ENCODE data around the gene FAM83C.

FAM83C gene

DNA sequence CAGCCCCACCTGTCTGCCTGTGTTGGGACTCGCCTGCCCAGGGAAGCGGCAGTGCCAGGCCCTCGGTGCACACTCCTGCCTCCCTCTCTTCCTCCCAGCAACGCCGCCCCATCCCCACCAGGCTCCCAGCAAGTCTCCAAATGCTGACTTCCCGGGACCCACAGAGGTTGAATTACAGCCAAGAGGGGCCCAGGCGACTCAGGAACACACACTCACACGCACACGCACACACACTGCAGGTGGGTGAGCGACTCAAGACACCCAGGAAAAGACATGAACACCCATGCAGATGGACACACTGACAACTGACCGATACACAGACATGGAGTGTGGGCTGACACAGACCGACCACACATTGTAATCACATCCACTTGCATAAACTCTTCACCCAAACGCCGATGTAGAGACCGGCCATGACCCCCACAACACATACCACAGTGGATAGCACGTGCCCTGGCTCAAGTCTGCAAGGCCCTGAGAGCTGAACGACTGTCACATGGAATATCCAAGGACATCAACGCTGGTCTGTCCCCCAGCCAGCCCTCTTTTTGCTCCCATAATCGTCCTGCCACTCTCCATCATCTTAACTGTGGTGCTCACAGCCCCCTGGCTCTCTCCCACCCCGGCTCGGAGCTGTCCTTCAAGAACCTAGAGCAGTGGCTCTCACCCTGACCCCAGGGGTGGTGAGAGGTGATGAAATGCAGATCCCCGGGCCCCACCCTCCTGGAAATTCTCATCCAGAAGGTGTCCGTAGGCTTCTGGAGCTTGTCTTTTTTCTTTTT, 470 bp upstream of the FAM83C start:
- Histone ChIP-seq H3K27ac (no peak overlapping the region), H3K79me2 (ENCODE audit: insufficient read depth, low read depth) (no peaks in the 10 kb centered on the region), H4K20me1 (ENCODE audit: insufficient read depth) (no peaks in the 10 kb centered on the region), H3K4me2 (no peak overlapping the region), H2AFZ (ENCODE audit: low read depth) (no peak overlapping the region), H3K27me3 (ENCODE audit: insufficient read depth, low read depth) (peaks cover 8% of the 10 kb centered on the region; the same call in 1 of the 2 replicates), H3K36me3 (ENCODE audit: insufficient read depth) (no peaks in the 10 kb centered on the region), H3K4me1 (ENCODE audit: low read depth, poor library complexity, severe bottlenecking) (no peaks in the 10 kb centered on the region), H3K4me3 (IDR thresholded peaks at IDR 0.05; ENCODE audit: insufficient read depth, low read depth, low read length) (no peak overlapping the region), H3K9ac (no peak overlapping the region)
- TF ChIP-seq, protein P1, sequence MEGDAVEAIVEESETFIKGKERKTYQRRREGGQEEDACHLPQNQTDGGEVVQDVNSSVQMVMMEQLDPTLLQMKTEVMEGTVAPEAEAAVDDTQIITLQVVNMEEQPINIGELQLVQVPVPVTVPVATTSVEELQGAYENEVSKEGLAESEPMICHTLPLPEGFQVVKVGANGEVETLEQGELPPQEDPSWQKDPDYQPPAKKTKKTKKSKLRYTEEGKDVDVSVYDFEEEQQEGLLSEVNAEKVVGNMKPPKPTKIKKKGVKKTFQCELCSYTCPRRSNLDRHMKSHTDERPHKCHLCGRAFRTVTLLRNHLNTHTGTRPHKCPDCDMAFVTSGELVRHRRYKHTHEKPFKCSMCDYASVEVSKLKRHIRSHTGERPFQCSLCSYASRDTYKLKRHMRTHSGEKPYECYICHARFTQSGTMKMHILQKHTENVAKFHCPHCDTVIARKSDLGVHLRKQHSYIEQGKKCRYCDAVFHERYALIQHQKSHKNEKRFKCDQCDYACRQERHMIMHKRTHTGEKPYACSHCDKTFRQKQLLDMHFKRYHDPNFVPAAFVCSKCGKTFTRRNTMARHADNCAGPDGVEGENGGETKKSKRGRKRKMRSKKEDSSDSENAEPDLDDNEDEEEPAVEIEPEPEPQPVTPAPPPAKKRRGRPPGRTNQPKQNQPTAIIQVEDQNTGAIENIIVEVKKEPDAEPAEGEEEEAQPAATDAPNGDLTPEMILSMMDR (conservative IDR thresholded peaks at IDR 0.05; ENCODE audit: low read depth, low read length) = no peak

DNA sequence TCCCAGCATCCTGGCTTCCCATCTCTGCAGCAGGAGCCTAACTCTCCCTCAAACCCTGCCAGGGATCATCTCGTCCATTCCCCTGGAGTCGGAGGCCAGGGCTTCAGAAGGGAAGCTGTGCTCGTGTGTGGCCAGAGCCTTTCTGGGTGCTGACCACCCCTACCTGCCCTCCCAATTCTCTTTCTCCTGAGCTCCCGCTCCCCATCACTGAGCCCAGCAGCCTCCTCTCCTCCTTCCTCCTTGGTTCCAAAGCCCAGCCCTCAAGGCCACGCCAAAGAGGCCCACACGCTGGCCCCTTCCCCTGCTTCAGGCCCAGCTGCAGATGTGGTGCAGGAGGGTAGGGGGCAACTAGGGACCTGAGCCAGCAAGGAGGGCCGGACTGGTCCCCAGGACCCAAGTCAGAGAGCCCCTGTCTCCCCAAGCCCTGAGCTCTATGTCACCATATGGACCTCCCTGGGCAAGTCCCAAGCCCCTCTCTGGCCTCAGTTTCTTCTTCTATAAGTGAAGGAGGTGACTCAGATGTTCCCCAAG, 1.3 kb downstream of the FAM83C start:
- H3K36me3 ChIP-seq (ENCODE audit: insufficient read depth) = no peaks in the 10 kb centered on the region
- H4K20me1 ChIP-seq (ENCODE audit: insufficient read depth) = no peaks in the 10 kb centered on the region
- H3K4me3 ChIP-seq (IDR thresholded peaks at IDR 0.05; ENCODE audit: insufficient read depth, low read depth, low read length) = no peak overlapping the region
- no peak overlapping the region for H3K9ac ChIP-seq
- H3K79me2 ChIP-seq (ENCODE audit: insufficient read depth, low read depth) = no peaks in the 10 kb centered on the region
- H3K27ac ChIP-seq = no peak overlapping the region
- no peaks in the 10 kb centered on the region for H3K4me1 ChIP-seq (ENCODE audit: low read depth, poor library complexity, severe bottlenecking)
- TF ChIP-seq, protein P1 (conservative IDR thresholded peaks at IDR 0.05; ENCODE audit: low read depth, low read length) = no peak
- peaks cover 8% of the 10 kb centered on the region; the same call in 1 of the 2 replicates for H3K27me3 ChIP-seq (ENCODE audit: insufficient read depth, low read depth)
- H3K4me2 ChIP-seq = no peak overlapping the region
- no peak overlapping the region for H2AFZ ChIP-seq (ENCODE audit: low read depth)

DNA sequence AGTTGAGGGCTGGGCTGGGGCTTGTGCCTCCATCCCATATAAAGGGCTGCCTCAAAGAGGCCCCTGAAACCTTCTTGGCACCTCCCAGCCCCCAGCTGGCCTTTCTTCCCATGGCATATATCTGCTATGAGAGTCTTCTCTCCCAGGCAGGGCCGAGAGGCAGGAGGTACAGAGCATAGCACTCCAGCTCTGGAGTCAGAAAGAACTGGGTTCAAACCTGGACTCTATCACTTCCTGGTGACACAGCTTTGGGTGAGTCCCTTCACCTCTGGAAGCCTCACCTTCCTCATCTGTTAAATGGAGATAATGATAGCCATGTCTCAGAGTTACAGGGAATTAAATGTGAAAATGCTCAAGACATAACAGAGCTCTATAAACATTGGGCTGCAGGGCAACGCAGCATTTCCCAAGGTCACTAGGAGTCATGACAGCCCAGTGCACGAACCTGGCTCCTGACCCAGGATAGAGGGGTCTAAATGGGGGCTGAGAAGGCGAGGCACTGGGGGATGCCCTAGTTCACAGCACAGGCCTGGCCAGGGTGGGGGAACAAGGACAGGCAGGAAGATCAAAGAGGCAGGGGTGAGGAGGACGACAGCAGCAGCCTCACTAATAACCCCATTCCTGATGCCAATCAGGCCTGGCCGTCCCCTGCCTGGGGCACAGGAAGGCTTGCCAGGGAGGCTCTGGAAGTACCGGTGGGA, 1.9 kb downstream of the FAM83C start:
- Histone ChIP-seq H3K4me1 (ENCODE audit: low read depth, poor library complexity, severe bottlenecking) (no peaks in the 10 kb centered on the region), H3K9ac (no peak overlapping the region), H3K27ac (no peak overlapping the region), H3K36me3 (ENCODE audit: insufficient read depth) (no peaks in the 10 kb centered on the region), H2AFZ (ENCODE audit: low read depth) (no peak overlapping the region), H3K79me2 (ENCODE audit: insufficient read depth, low read depth) (no peaks in the 10 kb centered on the region), H4K20me1 (ENCODE audit: insufficient read depth) (no peaks in the 10 kb centered on the region), H3K4me2 (no peak overlapping the region), H3K4me3 (IDR thresholded peaks at IDR 0.05; ENCODE audit: insufficient read depth, low read depth, low read length) (no peak overlapping the region), H3K27me3 (ENCODE audit: insufficient read depth, low read depth) (peaks cover 8% of the 10 kb centered on the region; the same call in 1 of the 2 replicates)
- TF ChIP-seq, protein P1 (conservative IDR thresholded peaks at IDR 0.05; ENCODE audit: low read depth, low read length) = no peak

DNA sequence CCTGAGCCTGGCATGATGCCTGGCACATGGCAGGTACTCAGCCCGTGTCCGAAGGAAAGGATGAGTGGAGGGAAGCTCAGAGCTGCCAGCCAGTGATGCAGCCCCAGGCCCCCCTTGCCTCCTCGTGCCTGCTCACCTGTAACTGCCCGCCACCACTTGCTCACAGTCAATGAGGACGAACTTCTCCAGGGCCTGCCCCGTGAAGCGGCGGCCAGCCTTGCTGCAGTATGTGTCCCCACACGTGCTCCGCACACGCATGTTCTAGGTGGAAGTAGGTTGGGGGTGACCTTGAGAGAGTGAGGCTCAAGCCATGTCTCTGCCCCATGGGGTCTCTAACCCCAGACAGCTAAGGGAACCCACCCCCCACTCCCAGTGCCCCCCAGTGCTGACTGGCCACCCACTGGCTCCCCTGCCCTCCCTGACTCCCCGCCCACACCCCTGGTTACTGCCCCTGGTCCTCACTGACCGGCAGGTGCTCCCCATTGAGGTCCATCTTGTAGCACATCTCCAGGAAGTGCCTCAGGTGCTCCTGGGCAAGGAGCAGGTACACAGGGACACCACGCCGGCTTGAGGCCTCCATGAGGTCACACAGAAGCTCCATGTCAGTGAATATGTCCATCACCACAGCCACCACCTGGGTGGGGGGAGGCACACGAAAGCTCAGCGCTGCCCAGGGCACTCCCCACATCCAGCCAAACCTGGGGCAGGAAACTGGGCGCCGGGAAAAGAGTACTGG, 3.7 kb downstream of the FAM83C start:
- H4K20me1 ChIP-seq (ENCODE audit: insufficient read depth) = no peaks in the 10 kb centered on the region
- peaks cover 8% of the 10 kb centered on the region; the same call in 1 of the 2 replicates for H3K27me3 ChIP-seq (ENCODE audit: insufficient read depth, low read depth)
- peaks cover 13% of the 10 kb centered on the region for H3K79me2 ChIP-seq (ENCODE audit: insufficient read depth, low read depth)
- TF ChIP-seq, protein P1 (conservative IDR thresholded peaks at IDR 0.05; ENCODE audit: low read depth, low read length) = no peak
- H3K4me3 ChIP-seq (IDR thresholded peaks at IDR 0.05; ENCODE audit: insufficient read depth, low read depth, low read length) = no peak overlapping the region
- peaks cover 9% of the 10 kb centered on the region for H3K4me1 ChIP-seq (ENCODE audit: low read depth, poor library complexity, severe bottlenecking)
- no peak overlapping the region for H2AFZ ChIP-seq (ENCODE audit: low read depth)
- H3K4me2 ChIP-seq = no peak overlapping the region
- H3K27ac ChIP-seq = no peak overlapping the region
- H3K36me3 ChIP-seq (ENCODE audit: insufficient read depth) = no peaks in the 10 kb centered on the region
- H3K9ac ChIP-seq = no peak overlapping the region

All from KMS-11 (cell line).